ENCODE measurements around the gene LDHAL6B. TPM values are rescaled to one million over a fixed set of nuclear protein-coding genes. Genes with fewer than 3 reads are reported as not detected.
A peak's percentile ranks its signal among the peaks of the same experiment; 100 is the strongest.

LDHAL6B gene
- total and polyA plus RNA-seq, 4 donors = 0.05 TPM; not detected in 3

DNA sequence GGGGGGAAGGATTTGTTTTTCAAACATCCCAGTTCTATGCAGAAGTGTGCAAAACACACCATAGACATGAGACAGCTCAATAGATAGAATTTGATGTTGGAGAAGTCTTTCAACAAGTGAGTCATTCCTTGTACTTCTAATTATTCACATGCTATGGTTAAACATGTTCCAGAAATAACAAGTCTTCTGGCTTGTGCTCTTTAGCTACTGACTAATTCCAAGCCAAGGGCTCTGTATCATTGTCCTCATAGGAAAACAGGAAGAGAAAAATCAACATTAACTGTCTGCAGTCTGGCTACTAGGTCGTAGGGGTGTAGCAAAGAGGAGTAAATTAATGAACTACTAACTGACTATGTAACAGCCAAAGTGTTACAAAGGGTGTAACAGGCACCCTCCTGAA is 25.8 kb downstream of the LDHAL6B start:
- TF ChIP-seq, protein P1, sequence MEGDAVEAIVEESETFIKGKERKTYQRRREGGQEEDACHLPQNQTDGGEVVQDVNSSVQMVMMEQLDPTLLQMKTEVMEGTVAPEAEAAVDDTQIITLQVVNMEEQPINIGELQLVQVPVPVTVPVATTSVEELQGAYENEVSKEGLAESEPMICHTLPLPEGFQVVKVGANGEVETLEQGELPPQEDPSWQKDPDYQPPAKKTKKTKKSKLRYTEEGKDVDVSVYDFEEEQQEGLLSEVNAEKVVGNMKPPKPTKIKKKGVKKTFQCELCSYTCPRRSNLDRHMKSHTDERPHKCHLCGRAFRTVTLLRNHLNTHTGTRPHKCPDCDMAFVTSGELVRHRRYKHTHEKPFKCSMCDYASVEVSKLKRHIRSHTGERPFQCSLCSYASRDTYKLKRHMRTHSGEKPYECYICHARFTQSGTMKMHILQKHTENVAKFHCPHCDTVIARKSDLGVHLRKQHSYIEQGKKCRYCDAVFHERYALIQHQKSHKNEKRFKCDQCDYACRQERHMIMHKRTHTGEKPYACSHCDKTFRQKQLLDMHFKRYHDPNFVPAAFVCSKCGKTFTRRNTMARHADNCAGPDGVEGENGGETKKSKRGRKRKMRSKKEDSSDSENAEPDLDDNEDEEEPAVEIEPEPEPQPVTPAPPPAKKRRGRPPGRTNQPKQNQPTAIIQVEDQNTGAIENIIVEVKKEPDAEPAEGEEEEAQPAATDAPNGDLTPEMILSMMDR (IDR thresholded peaks at IDR 0.05; ENCODE audit: control extremely low read depth, extremely low read depth) = no peak
- peaks cover 0 to 4% (median 0%) of the 10 kb centered on the region in 4 donors for H3K36me3 ChIP-seq (ENCODE audit: control insufficient read depth in 4 of 4, insufficient read depth in 4 of 4, low read length in 4 of 4)
- no peaks in the 10 kb centered on the region for H3K27me3 ChIP-seq (ENCODE audit: control insufficient read depth in 3 of 3, insufficient read depth in 3 of 3, low read length in 2 of 3)
- H3K27ac ChIP-seq (ENCODE audit: low read depth in 1 of 2, low read length in 1 of 2) = peak overlapping the region in 1 of 2 donors; percentile 72
- no peak overlapping the region for H3K9ac ChIP-seq (ENCODE audit: insufficient read depth in 1 of 2, low read length in 2 of 2)
- no peak overlapping the region for H3K4me3 ChIP-seq
- DNase-seq = peak in 1 of 3 donors; percentile 24
- H3K4me1 ChIP-seq (ENCODE audit: control insufficient read depth in 5 of 5, insufficient read depth in 5 of 5, low read length in 5 of 5) = peaks cover 0 to 12% (median 0%) of the 10 kb centered on the region in 5 donors
- no peak for ATAC-seq (ENCODE audit: insufficient read depth, low FRiP score)
- H3K9me3 ChIP-seq (ENCODE audit: control insufficient read depth in 4 of 4, insufficient read depth in 3 of 4, low read length in 3 of 4) = peaks cover 0 to 2% (median 0%) of the 10 kb centered on the region in 4 donors
- WGBS, 2 donors = 39 to 63% methylated on average over 1 of the region's 1 CpG

DNA sequence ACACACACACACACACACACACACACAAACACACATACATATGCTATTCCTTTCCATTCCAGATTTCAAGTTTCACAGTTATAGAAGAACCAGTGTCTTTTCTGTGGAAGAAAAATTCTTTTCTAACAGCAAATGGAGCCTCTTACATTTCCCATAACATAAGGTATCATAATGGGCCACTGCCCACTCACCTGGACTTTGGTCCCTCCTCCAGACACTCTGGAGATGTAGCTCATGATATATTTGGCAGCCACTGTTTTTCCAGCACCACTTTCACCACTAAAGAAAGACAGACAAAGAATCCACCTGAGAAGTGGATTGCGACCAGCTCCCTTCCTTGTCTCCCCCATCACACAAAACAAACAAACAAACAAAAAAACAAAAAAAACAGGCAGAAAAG is 29.8 kb downstream of the LDHAL6B start:
- Histone ChIP-seq H3K4me3 (no peak overlapping the region), H3K9ac (ENCODE audit: insufficient read depth in 1 of 2, low read length in 2 of 2) (no peak overlapping the region), H3K9me3 (ENCODE audit: control insufficient read depth in 4 of 4, insufficient read depth in 3 of 4, low read length in 3 of 4) (peaks cover 0 to 2% (median 0%) of the 10 kb centered on the region in 4 donors), H3K4me1 (ENCODE audit: control insufficient read depth in 5 of 5, insufficient read depth in 5 of 5, low read length in 5 of 5) (peaks cover 0 to 22% (median 6%) of the 10 kb centered on the region in 5 donors), H3K36me3 (ENCODE audit: control insufficient read depth in 4 of 4, insufficient read depth in 4 of 4, low read length in 4 of 4) (peaks cover 0 to 5% (median 0%) of the 10 kb centered on the region in 4 donors), H3K27ac (ENCODE audit: low read depth in 1 of 2, low read length in 1 of 2) (no peak overlapping the region), H3K27me3 (ENCODE audit: control insufficient read depth in 3 of 3, insufficient read depth in 3 of 3, low read length in 2 of 3) (no peaks in the 10 kb centered on the region)
- no peak for DNase-seq
- TF ChIP-seq, protein P1 (IDR thresholded peaks at IDR 0.05; ENCODE audit: control extremely low read depth, extremely low read depth) = no peak
- WGBS, 2 donors = 96 to 97% methylated on average over 1 of the region's 1 CpG
- no peak for ATAC-seq (ENCODE audit: insufficient read depth, low FRiP score)

DNA sequence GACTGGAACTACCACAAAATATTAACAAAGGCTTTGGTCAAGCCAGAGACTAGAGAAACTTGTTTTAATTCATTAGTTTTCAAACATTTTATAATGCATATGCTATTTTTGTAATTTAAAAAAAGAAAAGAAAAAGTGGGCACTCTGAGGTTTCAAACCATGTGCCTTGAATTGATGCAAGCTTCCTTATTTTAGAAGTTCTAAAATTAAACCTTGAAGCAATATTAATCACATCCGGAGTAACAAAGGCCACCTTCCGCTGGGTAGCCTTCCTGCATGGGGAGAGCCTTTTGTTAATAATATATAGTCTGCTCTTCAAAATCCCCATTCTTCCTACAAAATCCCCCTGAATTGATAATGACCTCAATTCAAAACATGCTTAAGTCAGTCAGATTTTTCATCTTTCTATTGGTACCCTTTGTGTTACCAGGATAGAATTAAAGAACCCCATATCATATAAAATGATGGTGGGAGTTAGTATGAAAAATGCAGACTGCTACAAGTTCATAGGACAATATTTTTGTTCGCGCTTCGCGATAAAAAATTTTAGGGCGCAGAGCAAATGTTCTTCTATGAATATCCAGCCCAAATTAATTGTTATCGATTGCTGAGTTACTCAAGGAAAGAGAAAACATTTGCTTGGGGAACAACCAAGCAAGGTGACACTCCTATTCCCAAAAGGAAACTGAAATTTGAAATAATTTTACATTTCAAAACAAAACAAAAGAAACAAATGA is 30.6 kb downstream of the LDHAL6B start:
- H3K9ac ChIP-seq (ENCODE audit: insufficient read depth in 1 of 2, low read length in 2 of 2) = no peak overlapping the region
- no peak for ATAC-seq (ENCODE audit: insufficient read depth, low FRiP score)
- TF ChIP-seq, protein P1 (IDR thresholded peaks at IDR 0.05; ENCODE audit: control extremely low read depth, extremely low read depth) = no peak
- no peak overlapping the region for H3K4me3 ChIP-seq
- no peaks in the 10 kb centered on the region for H3K9me3 ChIP-seq (ENCODE audit: control insufficient read depth in 4 of 4, insufficient read depth in 3 of 4, low read length in 3 of 4)
- DNase-seq = no peak
- peaks cover 0 to 3% (median 0%) of the 10 kb centered on the region in 4 donors for H3K36me3 ChIP-seq (ENCODE audit: control insufficient read depth in 4 of 4, insufficient read depth in 4 of 4, low read length in 4 of 4)
- WGBS, 2 donors = 78 to 80% methylated on average over 8 of the region's 8 CpGs
- H3K4me1 ChIP-seq (ENCODE audit: control insufficient read depth in 5 of 5, insufficient read depth in 5 of 5, low read length in 5 of 5) = peaks cover 0 to 17% (median 6%) of the 10 kb centered on the region in 5 donors
- no peaks in the 10 kb centered on the region for H3K27me3 ChIP-seq (ENCODE audit: control insufficient read depth in 3 of 3, insufficient read depth in 3 of 3, low read length in 2 of 3)
- no peak overlapping the region for H3K27ac ChIP-seq (ENCODE audit: low read depth in 1 of 2, low read length in 1 of 2)

Measured in lung (tissue), 12 donors.